Muscle of arm (tissue), 12 donors: ENCODE data around the gene ZBTB5. TPM values are rescaled to one million over a fixed set of nuclear protein-coding genes. Genes with fewer than 3 reads are reported as not detected.
"Not testable (repeated sequence)": the region's sequence is repeated elsewhere in the genome, so short reads cannot be mapped to it uniquely, and the experiment has no call there.

ENCODE experiments used
- DNase-seq: peaks from one replicate; pipeline ENCODE4 v3.0.0-alpha.2; 2013
- polyA plus RNA-seq, 12 donors: library from polyadenylated mRNA; unstranded; fragments of 120-200 nt; gene quantifications; one replicate each; pipeline ENCODE4 v1.2.1, GENCODE V29; 2013; ENCODE audit not compliant: insufficient read length in 12 of 12

ZBTB5 gene
- polyA plus RNA-seq, 12 donors: 13.9 to 21.1 (median 16.8) TPM; not detected in 1

DNA sequence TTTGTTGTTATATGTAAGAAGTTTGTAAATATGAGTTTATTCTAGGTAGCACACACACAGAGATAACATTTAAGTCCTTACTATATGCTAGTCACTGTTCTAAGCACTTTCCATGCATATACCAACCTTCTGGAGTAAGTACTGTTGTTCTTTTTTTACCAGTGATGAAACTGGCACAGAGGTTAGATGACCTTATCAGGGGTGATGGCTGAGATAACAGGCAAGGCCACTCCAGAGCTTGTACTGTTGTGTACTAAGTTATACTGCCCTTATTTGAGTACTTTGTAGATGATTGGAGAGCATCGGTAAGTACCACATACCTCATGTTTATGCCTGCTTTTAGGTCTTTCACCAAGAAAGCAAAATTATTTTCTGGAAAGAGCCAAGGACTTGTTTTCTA is 26.7 kb upstream of the ZBTB5 start:
- DNase-seq: no peak

DNA sequence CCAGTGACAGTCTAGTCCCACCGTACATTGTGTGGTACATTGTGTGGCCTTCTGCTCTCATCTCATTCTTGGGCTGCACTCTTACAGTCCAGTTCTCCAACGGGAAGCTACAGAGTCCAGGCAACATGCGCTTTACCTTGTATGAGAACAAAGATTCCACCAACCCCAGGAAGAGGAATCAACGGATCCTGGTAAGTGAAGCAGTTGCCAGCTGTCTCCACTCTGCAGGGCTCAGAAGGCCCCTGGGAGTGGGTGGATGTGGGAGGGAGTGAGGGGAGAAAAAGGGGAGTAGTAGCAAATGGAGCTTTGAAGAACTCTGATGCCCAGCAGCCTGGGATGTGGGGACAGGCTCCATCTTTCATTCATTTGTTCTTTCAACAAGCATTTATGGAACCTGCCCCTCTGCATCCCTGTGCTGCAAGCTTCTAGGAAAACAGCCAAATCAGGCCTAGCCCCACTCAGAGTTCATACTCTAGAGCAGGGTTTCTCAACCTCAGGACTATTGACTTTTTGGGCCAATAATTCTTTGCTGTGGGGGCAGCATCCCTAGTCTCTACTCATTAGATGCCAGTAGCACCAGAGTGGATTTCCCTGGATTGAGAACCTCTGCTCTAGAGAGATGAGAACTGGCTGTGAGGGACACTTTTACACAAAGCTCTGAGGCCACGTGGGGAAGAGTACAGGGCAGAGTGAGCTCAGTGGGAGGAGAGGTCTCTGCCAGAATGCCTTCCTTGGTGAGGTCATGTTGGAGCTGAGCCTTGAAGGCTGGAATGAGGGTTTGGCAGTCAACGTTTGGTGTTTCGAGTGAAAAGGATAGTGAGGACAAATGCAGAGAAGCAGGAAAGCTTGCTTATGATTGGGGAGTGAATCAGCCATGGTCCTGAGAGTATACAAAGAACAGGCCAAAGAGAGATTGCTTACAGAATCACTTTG is 21.6 kb upstream of the ZBTB5 start:
- DNase-seq: peak; percentile 72

DNA sequence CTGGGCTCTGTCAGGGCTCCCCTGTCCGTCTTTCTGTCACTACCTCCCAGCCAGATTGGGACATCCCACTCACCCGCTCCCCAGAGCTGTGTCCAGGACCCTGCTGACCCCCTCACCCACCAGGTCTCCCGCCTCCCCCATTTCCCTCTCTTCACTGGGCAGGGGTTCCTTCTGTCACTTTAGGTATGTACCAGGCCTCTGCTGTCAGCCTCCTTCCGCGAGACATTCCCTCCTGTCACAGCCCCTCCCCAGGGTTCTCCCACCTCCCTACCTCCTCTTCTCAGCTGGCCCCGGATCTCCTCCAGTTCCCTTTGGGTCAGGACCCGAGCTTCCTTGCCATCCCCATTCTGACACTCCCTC is 21.0 kb upstream of the ZBTB5 start:
- no peak for DNase-seq

DNA sequence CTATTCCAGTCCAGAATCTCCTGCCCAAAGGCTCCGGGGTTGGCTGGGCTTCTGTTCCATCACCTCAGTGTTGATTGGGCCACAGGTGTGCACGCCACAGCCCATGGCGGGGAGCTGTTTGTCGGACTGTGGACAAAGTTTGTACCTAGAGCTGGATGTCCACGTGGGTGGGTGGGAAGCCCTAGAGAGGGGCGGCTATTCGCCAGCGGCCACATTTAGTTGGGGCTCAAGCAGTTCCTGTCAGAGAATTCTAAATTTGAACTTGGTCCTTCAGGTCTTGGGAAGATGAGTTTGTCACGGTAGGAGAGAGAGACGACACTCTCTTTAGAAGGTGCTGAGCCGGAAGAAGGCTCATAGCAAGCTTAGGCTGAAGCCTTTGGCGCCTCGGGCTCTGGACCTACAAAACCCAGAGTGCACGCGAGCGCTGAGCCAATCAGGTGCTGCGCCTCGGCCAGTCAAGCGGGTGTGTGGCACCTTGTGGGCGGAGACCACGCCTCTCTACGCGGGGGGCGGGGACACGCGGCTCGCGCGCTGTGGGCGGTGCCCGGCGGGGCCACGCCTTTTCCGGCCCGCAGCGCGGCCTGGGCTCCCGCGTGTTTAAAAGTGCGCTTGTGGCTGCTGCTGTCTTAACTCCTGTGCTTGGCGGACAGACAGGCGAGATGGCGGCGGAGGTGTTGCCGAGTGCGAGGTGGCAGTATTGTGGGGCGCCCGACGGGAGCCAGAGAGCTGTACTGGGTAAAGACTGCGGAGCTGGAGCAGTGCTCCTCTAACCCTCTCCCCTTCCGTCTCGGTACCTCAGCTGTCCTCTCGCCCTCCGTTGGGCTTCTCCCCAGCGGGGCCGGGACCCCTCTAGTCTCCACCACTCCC is 20.4 kb upstream of the ZBTB5 start, which contains the start of gene POLR1E:
POLR1E (plus strand) TSS at position 560 of the 867 bp plus-strand sequence; CDS start at position 660, 100 bp downstream.
- DNase-seq: peak; percentile 88

DNA sequence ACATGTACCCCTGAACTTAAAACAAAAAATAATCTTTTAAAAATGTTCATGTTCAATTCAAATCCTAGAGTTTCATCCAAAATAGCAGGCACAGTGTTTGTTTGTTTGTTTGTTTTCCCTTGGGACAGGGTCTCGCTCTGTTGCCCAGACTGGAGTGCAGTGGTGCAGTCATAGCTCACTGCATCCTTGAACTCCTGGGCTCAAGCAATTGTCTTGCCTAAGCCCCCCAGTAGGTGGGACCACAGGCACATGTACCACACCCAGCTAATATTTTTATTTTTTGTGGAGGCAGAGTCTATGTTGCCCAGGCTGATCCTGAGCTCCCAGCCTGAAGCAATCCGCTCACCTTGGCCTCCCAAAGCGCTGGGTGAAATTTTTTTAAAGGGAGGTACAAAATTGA is 15.5 kb upstream of the ZBTB5 start:
- no peak for DNase-seq

DNA sequence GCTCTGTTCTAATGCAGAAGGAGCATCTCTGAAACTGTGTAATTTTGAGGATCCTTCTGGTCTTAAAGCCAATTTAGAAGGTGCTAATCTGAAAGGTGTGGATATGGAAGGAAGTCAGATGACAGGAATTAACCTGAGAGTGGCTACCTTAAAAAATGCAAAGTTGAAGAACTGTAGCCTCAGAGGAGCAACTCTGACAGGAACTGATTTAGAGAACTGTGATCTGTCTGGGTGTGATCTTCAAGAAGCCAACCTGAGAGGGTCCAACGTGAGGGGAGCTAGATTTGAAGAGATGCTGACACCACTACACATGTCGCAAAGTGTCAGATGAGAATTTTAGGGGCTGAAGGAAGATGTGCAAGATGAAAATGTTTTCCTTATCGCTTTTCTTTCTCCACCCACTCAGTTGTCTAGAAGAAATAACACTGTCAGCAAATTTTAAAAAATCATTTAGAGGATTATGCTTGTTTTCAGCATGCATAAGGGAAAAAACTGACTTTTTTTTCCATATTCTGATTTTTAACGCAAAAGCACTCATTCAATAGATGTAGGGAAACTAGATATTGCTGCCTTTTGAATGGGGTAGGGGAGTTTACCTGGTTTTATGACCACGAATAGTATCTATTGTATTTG is 12.9 kb upstream of the ZBTB5 start:
- not testable (repeated sequence) for DNase-seq

DNA sequence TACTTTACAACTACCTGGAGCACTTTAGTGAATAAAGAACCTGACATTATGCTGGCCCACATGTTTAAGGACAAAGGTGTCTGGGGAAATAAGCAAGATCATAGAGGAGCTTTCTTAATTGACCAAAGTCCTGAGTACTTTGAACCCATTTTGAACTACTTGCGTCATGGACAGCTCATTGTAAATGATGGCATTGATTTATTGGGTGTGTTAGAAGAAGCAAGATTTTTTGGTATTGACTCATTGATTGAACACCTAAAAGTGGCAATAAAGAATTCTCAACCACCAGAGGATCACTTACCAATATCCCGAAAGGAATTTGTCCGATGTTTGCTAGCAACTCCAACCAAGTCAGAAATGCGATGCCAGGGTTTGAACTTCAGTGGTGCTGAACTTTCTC is 12.2 kb upstream of the ZBTB5 start:
- DNase-seq: not testable (repeated sequence)

DNA sequence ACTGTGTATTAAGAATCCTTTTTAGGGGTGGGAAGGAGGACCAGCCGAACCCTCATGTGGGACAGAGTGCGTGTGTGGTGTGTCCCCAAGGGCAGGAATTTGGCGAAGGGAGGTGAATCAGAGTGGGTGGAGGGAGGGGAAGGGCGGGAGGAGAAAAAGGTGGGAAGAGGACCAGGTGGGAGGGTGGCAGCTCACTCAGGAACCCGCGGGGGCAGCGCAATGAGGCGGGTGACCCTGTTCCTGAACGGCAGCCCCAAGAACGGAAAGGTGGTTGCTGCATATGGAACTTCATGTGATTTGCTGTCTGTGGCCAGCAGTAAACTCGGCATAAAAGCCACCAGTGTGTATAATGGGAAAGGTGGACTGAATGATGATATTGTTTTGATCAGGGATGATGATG is 11.7 kb upstream of the ZBTB5 start:
- DNase-seq: no peak

DNA sequence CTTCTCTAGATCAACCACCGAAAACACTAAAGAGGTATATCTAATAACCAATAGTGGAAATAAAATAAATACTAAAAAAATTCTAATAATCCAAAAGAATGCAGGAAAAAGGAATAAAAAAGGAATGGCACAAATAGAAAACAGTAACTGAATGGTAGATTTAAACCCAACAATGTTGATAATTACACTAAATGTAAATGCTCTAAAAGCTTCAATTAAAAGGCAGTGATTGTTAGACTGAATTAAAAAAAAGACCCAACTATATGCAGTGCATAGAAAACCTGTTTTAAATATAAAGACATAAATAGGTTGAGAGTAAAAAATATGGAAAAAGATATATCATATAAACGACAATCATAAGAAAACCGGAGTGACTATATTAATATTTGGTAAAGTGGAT is 9.2 kb upstream of the ZBTB5 start:
- DNase-seq: no peak

DNA sequence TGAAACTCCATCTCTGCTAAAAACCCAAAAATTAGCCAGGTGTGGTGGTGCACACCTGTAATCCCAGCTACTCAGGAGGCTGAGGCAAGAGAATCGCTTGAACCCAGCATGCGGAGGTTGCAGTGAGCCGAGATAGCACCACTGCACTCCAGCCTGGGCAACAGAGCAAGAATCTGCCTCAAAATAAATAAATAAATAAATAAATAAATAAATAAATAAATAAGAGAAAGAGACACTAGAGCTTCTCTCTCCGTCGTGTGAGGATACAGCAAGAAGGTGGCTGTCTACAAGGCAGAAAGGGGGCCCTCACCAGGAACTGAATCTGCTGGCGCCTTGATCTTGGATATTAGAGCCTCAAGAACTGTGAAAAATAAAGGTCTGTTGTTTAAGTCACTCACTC is 8.7 kb upstream of the ZBTB5 start:
- DNase-seq: not testable (repeated sequence)

DNA sequence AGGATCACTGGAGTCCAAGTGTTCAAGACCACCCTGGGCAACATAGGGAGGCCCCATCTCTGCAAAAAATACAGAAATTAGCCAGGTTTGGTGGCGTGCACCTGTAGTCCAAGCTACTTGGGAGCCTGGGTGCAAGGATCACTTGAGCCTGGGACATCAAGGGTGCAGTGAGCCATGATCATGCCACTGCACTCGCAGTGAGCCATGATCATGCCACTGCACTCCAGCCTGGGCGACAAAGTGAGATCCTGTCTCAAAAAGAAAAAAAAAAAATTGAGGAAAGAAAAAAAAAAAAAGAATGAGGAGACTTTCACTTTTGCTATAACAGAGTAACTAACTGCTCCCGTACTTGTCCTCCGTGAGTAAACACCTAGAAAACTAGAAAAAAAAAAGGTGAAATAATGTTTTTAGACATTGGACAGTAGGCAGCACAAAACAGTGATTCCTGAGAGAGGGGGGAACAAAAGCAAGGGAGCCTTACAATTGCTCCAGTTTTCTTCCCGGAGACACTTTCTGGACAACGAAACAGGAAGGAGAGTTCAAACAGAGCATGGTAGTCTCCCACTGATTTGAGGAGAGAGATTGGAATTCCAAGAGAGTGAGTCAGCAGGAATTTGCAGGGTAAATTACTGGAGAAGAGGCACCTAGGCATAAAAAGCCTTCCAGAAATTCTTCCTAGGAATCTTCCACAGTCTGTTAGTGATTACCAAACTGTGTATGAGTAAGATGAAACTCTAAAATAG is 6.9 kb upstream of the ZBTB5 start:
- DNase-seq: no peak

DNA sequence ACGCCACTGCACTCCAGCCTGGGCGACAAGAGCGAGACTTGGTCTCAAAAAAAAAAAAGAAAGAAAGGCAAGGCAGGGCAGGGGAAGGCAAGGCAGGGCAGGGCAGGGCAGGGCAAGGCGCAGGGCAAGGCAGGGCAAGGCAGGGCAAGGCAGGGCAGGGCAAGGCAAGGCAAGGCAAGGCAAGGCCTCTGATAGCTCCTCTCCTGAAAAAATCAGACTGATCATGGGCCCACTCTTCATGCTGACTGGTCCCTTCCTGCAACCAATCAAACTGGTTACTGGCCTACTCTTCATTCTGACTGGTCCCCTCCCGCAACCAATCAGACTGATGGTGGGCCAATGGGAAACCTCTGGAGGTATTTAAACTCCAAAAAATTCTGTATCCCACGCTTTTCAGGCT is 3.4 kb upstream of the ZBTB5 start:
- DNase-seq: no peak

DNA sequence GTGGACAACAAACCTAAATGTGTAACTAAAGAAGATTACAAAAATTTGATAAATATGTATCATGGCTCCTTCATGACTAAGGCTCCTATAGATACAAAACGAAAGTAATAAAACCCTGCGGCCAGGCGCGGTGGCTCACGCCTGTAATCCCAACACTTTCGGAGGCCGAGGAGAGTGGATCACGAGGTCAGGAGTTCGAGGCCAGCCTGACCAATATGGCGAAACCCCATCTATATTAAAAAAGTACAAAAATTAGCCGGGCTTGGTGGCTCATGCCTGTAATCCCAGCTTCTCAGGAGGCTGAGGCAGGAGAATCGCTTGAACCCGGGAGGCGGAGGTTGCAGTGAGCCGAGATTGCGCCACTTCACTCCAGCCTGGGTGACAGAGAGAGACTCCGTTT is 2.3 kb upstream of the ZBTB5 start:
- not testable (repeated sequence) for DNase-seq

DNA sequence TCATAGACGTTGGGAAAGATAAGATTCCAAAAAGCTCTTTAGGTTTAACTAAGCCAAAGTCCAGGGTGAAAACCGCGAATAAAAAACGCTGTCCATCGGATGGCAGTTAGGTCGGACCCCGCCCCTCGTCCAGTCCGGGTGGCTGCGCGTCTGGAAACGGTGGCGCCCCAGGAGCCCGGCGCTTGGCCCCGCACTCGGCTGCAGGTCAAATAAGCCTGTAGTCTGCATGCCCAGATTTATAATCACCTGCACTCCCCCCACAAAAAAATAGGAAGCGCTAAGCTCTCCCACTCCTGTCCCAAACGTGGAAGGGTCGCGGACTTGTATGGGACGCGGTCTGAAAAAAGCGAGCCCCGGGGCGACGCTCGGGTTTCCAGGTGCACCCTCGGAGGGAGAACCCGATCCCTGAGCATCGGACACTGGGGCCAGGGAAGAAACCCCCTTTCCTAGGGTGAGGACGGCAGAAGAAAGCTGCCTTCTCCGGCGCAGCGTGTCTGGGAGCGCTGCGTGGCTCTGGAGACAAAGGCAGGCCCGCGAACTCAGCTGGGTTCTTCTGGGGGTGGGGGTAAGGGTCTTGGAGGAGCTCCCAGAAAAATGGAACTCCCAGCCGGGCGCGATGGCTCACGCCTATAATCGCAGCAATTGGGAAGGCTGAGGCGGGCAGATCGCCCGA is 923 bp upstream of the ZBTB5 start:
- DNase-seq: peak; percentile 78

DNA sequence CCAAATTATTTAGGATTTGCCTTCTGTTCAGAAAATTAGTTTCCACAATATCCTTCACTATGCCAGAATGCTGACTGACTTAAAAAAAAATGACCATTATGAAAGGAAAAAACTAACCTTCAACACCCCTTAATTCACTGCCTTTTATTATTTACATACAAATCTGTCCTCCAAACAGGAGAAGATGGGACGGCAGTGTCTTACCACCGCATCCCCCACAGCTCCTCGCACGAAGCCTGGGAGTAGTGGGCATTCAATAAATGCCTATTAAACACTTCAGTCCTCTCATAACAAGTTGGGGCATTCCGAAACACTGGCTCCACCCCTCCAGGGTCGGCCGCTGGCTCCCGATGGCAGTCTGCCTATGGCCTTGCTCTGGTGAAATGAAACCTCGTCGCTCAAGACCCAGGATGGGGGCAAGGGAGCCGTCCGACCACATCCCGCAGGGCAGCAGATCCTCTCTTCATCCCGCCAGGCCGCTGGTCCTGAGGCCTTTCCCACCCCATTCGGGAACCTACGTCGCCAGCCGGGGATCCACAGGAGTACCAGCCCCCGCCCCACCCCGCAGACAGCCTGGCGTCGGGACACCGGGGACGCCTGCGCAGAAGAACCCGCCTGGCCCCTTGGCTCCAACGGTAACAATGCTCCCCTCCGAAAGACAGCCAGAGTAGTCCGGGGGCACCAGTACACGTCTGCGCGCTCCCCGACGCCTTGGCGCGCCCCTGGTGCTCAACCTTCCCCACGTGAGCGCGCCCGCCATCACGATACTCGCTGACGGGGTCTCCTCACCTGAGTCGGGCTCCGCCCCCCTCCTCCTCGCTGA is 613 bp downstream of the ZBTB5 start:
- peak; percentile 79 for DNase-seq

DNA sequence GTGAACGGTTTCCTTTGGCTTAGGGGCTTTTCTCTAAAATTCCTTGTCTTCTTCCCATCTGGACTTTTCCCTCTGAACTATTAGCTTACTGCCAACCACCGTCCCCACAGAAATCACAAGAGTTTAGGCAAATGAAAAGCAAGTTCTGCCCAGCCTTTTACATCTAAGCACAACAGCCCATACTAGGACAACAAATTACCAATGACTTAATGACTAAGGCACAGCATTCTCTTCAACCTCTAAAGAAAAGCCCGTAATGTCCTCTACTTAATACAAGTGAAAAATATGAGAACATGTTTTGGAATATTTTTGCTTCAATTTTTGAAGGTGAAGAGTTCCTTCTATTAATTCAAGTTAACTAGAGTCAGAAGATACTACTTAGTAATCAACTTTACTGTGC is 1.2 kb downstream of the ZBTB5 start:
- DNase-seq: no peak

DNA sequence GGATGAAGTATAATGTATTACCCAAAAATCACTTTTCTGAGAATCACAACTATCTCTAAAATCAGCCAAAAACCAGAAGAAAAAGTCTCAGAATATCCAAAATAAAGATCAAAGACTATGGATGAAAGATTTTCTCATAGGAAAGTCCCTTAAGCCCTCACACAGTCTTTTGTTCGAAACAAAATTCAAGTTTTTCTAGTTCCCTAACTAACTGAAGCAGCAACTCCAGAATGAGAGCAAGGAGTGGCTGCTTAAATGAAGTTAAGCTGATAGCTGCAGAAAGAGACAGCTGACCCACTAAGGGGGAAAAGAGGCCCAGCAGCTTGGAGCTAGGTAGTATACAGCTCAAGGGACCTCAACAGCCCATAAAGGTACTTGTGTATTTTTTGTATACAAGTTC is 8.4 kb downstream of the ZBTB5 start:
- DNase-seq: no peak

DNA sequence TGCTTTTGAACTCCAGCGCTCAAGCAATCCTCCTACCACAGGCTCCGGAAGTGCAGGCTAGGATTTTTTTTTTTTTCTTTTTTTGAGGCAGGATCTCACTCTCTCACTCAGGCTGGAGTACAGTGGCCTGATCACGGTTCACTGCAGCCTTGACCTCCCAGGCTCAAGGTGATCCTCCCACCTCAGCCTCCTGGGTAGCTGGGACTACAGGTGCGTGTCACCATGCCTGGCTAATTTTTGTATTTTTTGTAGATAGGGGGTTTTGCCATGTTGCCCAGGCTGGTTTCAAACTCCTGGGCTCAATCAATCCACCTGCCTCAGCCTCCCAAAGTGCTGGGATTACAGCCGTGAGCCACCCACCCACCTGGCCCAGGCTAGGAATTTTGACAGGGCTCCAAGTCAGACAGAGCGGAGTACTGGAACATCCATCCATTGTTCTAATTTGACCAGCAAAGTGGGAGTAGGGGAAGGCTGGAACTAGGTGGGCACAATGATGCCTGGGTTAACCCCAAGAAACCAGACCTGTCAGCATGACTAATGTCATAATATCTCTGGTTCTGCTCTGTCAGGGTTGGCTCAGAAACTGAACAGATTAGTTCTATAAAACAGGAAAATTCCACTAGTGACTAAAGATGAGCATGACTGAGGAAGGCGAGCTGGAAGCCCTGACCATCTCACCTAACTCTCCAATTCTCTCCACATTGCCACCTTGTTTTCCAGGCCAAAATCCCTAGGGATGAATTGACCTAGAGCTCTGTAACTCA is 9.2 kb downstream of the ZBTB5 start:
- DNase-seq: no peak

DNA sequence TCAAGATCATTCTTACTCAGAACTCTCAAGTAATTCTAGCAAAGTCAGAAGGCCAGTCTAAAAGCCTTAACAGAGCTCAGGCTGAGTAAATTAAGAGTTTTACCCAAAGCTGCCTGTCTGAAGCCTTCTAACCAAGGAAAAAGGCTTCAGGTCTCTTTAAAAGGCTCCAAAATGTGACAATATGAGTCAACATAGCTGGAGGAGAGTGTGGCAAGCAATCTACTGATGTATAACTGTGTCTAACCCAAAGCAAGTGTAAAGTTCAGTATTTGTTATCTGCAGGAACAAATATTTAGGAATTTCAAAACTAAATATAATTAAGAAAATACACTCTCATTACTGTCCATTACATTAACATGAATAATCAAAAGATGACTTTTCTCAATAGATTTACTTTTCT is 11.0 kb downstream of the ZBTB5 start:
- DNase-seq: no peak
